Peyer's patch (tissue), 4 donors: ENCODE measurements around the gene EIF1. TPM values are rescaled to one million over a fixed set of nuclear protein-coding genes. Genes with fewer than 3 reads are reported as not detected.

ENCODE experiments used
- DNase-seq, 3 donors: peaks; one replicate each; pipeline ENCODE4 v3.0.0-alpha.2; 2017 to 2019
- H3K27ac ChIP-seq, 4 donors: fragments of 200-600 bp; sonication (generic); one replicate each; pipeline ENCODE4 v1.5.1; 2016 to 2019
- H3K27me3 ChIP-seq, 2 donors: fragments of 200-600 bp; sonication (generic); one replicate each; pipeline ENCODE4 v1.5.1; 2019
- H3K36me3 ChIP-seq, 3 donors: fragments of 200-600 bp; sonication (generic); one replicate each; pipeline ENCODE4 v1.5.1; 2016 to 2019
- H3K4me1 ChIP-seq, 4 donors: fragments of 200-600 bp; sonication (generic); one replicate each; pipeline ENCODE4 v1.5.1; 2016 to 2019
- H3K4me3 ChIP-seq, 4 donors: fragments of 200-600 bp; sonication (generic); 1 replicate in 3 of 4; 2 replicates in 1 of 4; pipeline ENCODE4 v1.5.1; 2016 to 2019; ENCODE audit warnings: mild to moderate bottlenecking in 1 of 4
- H3K9me3 ChIP-seq, 4 donors: fragments of 200-600 bp; sonication (generic); one replicate each; pipeline ENCODE4 v1.5.1; 2016 to 2019; ENCODE audit warnings: mild to moderate bottlenecking in 1 of 4
- POLR2A ChIP-seq, 2 donors: fragments of 450-650 bp; IDR thresholded peaks; one replicate each; pipeline ENCODE4 v1.5.1; 2017; ENCODE audit warnings: antibody characterized with exemption in 2 of 2, mild to moderate bottlenecking in 2 of 2, moderate library complexity in 2 of 2
- total RNA-seq, 4 donors: library from RNA; depleted of rRNA; stranded (reverse); fragments of >200 nt; gene quantifications; one replicate each; pipeline ENCODE4 v1.1.0, GENCODE V29; 2016
- TF ChIP-seq, protein P1 (sequence below), 6 experiments: fragments of 450-650 bp in 4 of 6; fragments of 200-600 bp in 2 of 6; sonication (generic) in 1 of 6; IDR thresholded peaks; one replicate each; pipeline ENCODE4 v1.5.1; 2017 to 2019; ENCODE audit warnings: antibody characterized with exemption in 6 of 6, mild to moderate bottlenecking in 3 of 6, moderate library complexity in 1 of 6

The EIF1 gene
- total RNA-seq, 4 donors from 2014 or later, result 123 to 226 (median 188) TPM

DNA sequence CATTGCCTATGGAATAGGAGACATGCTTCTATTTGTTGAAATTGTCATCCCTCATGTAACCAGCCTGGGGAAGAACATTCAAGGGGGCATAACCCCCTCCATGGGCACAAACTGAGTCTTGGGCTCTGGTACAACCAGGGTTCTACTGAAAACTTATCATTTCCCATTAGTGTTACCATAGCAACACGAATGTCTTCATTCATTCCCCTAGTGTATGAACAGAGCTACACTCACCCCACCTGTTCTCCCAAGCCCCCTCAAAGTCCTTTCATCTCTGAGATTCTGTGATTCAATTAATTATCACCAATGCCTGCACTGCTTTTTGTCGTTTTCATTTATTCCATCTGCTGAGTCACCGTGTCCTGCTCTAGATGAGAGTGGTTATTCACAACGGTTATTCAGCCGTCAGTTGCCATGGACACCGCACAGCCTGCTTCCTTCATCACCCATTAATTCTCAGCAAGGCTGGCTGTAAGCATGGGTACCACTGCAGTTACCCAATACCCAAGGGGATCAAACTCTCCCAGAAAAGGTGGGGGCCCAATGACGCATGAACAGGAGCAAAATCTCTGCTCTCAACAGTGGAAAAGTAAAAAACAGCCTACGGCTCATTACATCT lies 21.9 kb downstream of the EIF1 start:
- DNase-seq, result no peak
- no peaks in the 10 kb centered on the region for H3K36me3 ChIP-seq
- H3K27me3 ChIP-seq, result no peaks in the 10 kb centered on the region
- H3K4me1 ChIP-seq, result no peaks in the 10 kb centered on the region
- TF ChIP-seq, protein P1, sequence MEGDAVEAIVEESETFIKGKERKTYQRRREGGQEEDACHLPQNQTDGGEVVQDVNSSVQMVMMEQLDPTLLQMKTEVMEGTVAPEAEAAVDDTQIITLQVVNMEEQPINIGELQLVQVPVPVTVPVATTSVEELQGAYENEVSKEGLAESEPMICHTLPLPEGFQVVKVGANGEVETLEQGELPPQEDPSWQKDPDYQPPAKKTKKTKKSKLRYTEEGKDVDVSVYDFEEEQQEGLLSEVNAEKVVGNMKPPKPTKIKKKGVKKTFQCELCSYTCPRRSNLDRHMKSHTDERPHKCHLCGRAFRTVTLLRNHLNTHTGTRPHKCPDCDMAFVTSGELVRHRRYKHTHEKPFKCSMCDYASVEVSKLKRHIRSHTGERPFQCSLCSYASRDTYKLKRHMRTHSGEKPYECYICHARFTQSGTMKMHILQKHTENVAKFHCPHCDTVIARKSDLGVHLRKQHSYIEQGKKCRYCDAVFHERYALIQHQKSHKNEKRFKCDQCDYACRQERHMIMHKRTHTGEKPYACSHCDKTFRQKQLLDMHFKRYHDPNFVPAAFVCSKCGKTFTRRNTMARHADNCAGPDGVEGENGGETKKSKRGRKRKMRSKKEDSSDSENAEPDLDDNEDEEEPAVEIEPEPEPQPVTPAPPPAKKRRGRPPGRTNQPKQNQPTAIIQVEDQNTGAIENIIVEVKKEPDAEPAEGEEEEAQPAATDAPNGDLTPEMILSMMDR (IDR thresholded peaks at IDR 0.05), result no peak
- no peak for TF ChIP-seq POLR2A (IDR thresholded peaks at IDR 0.05)
- H3K27ac ChIP-seq, result no peak overlapping the region
- H3K4me3 ChIP-seq, result no peak overlapping the region
- H3K9me3 ChIP-seq, result no peaks in the 10 kb centered on the region

DNA sequence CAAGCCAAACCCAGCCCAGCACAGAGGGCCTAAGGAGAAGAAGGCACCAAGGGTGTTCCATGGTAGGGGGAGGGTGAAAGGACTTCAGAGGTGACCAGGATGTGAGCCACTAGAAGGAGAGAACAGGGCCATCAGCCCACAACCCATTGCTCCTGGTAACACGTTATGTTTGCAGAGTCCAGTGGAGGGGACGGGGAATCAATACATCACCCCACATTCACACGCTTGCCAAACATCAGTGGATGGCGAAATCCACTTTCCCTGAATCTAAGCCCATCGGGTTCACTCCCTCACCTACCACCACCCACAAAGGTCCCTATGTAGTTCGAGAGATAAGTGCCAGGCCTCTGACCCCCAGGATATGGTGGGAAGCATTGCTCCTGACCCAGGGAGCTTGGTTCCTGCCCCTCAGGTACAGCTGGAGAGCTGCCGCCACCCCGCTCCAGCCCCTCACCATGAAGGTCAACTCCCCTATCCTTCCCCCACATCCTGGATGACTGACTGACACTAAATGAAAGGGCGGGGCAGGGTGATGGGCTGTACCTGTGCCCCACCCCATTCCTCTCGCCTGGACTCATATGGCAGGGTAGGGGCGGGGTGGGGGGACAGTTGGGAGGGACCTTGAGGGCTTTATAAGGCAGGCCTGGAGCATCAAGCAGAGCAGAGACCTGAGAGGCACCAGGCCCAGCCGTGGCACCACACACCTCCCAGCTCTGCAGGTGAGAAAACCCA lies 23.1 kb downstream of the EIF1 start, which contains the start of gene GAST:
Gene GAST (plus strand): TSS at position 663 of the 732 bp plus-strand sequence. CDS start 3,106 bp downstream, outside the sequence.
- Histone ChIP-seq H3K27ac (no peak within 1 kb of the TSS), H3K36me3 (no peaks in the 10 kb centered on the region), H3K9me3 (no peaks in the 10 kb centered on the region), H3K27me3 (no peaks in the 10 kb centered on the region), H3K4me1 (no peaks in the 10 kb centered on the region), H3K4me3 (no peak within 1 kb of the TSS)
- DNase-seq, result no peak
- TF ChIP-seq POLR2A (IDR thresholded peaks at IDR 0.05), result no peak
- TF ChIP-seq, protein P1 (IDR thresholded peaks at IDR 0.05), result no peak

DNA sequence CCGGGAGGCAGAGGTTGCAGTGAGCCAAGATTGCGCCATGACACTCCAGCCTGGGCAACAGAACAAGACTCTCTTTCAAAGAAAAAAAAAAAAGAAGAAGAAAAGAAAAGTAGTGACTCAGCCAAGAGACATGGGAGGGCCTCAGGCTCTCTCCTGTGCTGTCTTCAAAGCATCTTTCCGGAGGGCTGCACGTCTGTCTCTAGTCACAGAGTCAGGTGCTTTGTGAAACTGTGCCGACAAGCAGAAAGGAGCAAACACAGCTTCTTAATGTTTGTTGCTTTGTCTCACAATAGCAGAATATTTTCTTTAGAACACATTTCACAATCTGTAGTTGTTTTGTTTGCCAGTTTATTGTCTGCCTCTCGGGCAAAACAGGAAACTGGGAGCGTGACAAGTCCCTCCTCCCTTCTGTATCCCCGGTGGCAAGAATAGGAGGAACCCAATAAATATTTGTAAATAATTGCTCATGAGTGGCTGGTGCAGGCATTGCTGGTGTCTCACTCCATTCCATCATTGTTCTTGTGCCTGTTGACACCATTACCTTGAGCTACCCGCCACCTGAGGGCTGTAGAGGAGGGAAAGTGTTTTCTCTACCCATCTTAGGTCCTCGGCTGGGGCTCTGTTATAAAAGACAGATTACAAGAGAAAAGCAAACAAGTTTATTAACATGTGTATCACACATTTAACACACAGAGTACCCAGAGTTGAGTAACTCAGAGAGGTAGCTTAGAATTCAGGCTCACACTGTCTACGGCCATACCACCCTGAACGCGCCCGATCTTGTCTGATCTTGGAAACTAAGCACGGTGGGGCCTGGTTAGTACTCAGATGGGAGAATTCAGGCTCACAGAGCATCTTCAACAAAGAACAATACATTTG lies 29.0 kb downstream of the EIF1 start:
- Histone ChIP-seq H3K27me3 (no peaks in the 10 kb centered on the region), H3K36me3 (no peaks in the 10 kb centered on the region), H3K27ac (no peak overlapping the region), H3K4me3 (no peak overlapping the region), H3K9me3 (no peaks in the 10 kb centered on the region), H3K4me1 (no peaks in the 10 kb centered on the region)
- no peak for DNase-seq
- TF ChIP-seq, protein P1 (IDR thresholded peaks at IDR 0.05), result no peak
- no peak for TF ChIP-seq POLR2A (IDR thresholded peaks at IDR 0.05)

DNA sequence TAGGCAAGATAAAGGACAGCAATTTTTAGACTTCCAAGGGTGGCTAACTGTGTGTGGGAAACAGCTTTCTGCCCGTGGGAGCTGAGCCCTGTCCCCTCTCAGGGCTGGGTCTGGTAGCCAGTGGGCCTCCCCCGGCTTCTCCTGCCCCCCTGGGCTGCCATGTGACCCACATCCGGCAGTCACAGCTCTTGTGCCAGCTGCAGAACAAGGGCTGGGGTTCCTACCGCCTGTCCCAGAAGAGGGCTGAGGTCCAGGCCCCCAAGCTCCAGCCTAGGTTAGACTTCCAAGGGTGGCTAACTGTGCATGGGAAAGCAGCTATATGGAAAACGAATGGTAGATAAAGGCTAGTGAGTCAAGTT lies 29.6 kb downstream of the EIF1 start:
- Histone ChIP-seq H3K9me3 (no peaks in the 10 kb centered on the region), H3K27me3 (no peaks in the 10 kb centered on the region), H3K36me3 (no peaks in the 10 kb centered on the region), H3K4me1 (no peaks in the 10 kb centered on the region), H3K27ac (no peak overlapping the region), H3K4me3 (no peak overlapping the region)
- TF ChIP-seq, protein P1 (IDR thresholded peaks at IDR 0.05), result no peak
- no peak for TF ChIP-seq POLR2A (IDR thresholded peaks at IDR 0.05)
- no peak for DNase-seq

DNA sequence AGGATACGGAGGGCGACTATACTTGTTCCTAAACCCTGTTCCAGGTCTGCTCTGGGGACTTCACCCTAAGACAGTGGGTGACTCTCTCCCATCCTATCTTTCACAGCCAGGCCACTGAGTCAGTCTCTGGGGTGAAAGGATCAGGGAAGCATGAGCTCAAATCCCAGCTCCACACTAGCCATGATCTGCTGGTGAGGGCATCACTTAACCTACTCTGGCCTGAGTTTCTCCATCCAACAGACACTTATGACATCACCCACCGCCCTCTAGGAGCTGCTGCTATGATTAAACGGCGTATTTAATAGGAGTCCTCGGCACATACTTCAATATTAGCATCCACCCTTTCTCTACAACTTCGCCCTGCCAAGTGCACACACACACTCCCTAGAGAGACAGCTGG lies 33.5 kb downstream of the EIF1 start:
- H3K27me3 ChIP-seq, result no peaks in the 10 kb centered on the region
- no peaks in the 10 kb centered on the region for H3K36me3 ChIP-seq
- H3K9me3 ChIP-seq, result no peaks in the 10 kb centered on the region
- no peak for DNase-seq
- H3K4me3 ChIP-seq, result no peak overlapping the region
- TF ChIP-seq, protein P1 (IDR thresholded peaks at IDR 0.05), result no peak
- TF ChIP-seq POLR2A (IDR thresholded peaks at IDR 0.05), result no peak
- H3K27ac ChIP-seq, result no peak overlapping the region
- H3K4me1 ChIP-seq, result no peaks in the 10 kb centered on the region
